Common myeloid progenitor, CD34-positive (primary cell): ENCODE measurements around the gene FAM193A.
"Not testable (repeated sequence)": the region's sequence is repeated elsewhere in the genome, so short reads cannot be mapped to it uniquely, and the experiment has no call there.

Source experiments
- CTCF ChIA-PET: fragments of 350-600 bp; sonication (Branson Sonifier 250); formaldehyde crosslinking; loops from one replicate; lab custom pipeline; 2021; ENCODE audit warnings: antibody characterized with exemption; lab: Charles Lee
- POLR2A ChIA-PET: fragments of 350-600 bp; sonication (Branson Sonifier 250); formaldehyde crosslinking; loops from one replicate; lab custom pipeline; 2021; ENCODE audit warnings: antibody characterized with exemption; lab: Charles Lee
- DNase-seq, 3 donors: peaks; one replicate each; pipeline versions ENCODE4 v3.0.0 to v3.0.0-alpha.2; 2013
- H3K27ac ChIP-seq, 2 experiments: 1 replicate in 1 of 2; 2 replicates in 1 of 2; pipeline ENCODE4 v1.7.0; 2013; ENCODE audit warnings: inconsistent platforms in 2 of 2, low read length in 2 of 2, mild to moderate bottlenecking in 2 of 2, low read depth in 1 of 2, moderate library complexity in 1 of 2; ENCODE audit not compliant: severe bottlenecking in 2 of 2, insufficient read depth in 1 of 2, poor library complexity in 1 of 2
- H3K27me3 ChIP-seq, 5 experiments: replicated peaks in 2 of 5; 1 replicate in 3 of 5; 2 replicates in 2 of 5; pipeline versions ENCODE4 v1.6.1 to v1.7.0; 2013; ENCODE audit warnings: low read length in 4 of 5, mild to moderate bottlenecking in 2 of 5, moderate library complexity in 2 of 5, inconsistent platforms in 1 of 5; ENCODE audit not compliant: insufficient read depth in 5 of 5, control insufficient read depth in 4 of 5
- H3K36me3 ChIP-seq, 4 experiments: 1 replicate in 2 of 4; 2 replicates in 2 of 4; pipeline versions ENCODE4 v1.6.1 to v1.7.0; 2013; ENCODE audit warnings: low read length in 3 of 4, control low read depth in 1 of 4, mild to moderate bottlenecking in 1 of 4; ENCODE audit not compliant: control insufficient read depth in 4 of 4, insufficient read depth in 4 of 4
- H3K4me1 ChIP-seq, 4 experiments: 1 replicate in 3 of 4; 2 replicates in 1 of 4; pipeline versions ENCODE4 v1.6.1 to v1.7.1; 2013; ENCODE audit warnings: low read length in 3 of 4, mild to moderate bottlenecking in 3 of 4, control low read depth in 1 of 4, inconsistent platforms in 1 of 4, moderate library complexity in 1 of 4; ENCODE audit not compliant: control insufficient read depth in 4 of 4, insufficient read depth in 4 of 4; ENCODE audit errors: control extremely low read depth in 1 of 4
- H3K4me3 ChIP-seq, 7 experiments: 1 replicate in 4 of 7; 2 replicates in 3 of 7; pipeline versions ENCODE4 v1.5.1 to v1.7.0; 2013; ENCODE audit warnings: mild to moderate bottlenecking in 7 of 7, low read length in 6 of 7, moderate library complexity in 6 of 7, inconsistent platforms in 2 of 7, low read depth in 2 of 7, control low read depth in 1 of 7; ENCODE audit not compliant: insufficient read depth in 4 of 7, control insufficient read depth in 1 of 7; ENCODE audit errors: extremely low read depth in 1 of 7
- H3K9me3 ChIP-seq, 5 experiments: 1 replicate in 4 of 5; 2 replicates in 1 of 5; pipeline versions ENCODE4 v1.6.1 to v1.7.1; 2013; ENCODE audit warnings: low read length in 4 of 5, mild to moderate bottlenecking in 2 of 5, inconsistent platforms in 1 of 5, low read depth in 1 of 5, moderate library complexity in 1 of 5; ENCODE audit not compliant: control insufficient read depth in 4 of 5, insufficient read depth in 2 of 5; ENCODE audit errors: control extremely low read depth in 1 of 5
- WGBS: methylation state at CpG from one replicate; pipeline ENCODE4 v1.1.5; 2013; ENCODE audit not compliant: insufficient coverage; 5-methylcytosine and 5-hydroxymethylcytosine counted together

Gene FAM193A

DNA sequence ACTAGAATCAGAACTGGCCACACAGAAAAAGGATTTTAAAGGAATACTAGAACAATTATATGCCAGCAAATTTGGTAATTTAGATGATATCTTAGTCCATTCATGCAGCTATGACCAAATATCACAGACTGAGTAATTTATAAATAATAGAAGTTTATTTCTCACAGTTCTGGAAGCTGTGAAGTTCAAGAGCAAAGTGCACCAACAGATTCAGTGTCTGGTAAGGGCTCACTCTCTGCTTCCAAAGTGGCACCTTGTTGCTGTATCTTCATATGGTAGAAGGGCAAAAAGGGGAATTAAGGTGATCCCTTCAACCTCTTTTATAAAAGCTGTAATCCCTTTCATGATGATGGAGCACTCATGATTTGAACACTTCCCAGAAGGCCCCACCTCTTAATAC is 199.4 kb downstream of the FAM193A start:
- Histone ChIP-seq H3K27me3 (no peaks in the 10 kb centered on the region), H3K4me1 (peaks cover 0 to 10% (median 4%) of the 10 kb centered on the region in 4 experiments), H3K9me3 (peaks cover 0 to 9% (median 4%) of the 10 kb centered on the region in 5 experiments), H3K4me3 (no peak overlapping the region), H3K36me3 (peaks cover 7 to 29% (median 22%) of the 10 kb centered on the region in 4 experiments), H3K27ac (no peak overlapping the region)
- ChIA-PET CTCF (interaction anchor here (0.5 kb wide), 1 partner anchor 15 kb away, joined by 3 read pairs; no protein-coding TSS in a partner anchor), POLR2A (no interaction called here)
- DNase-seq, result no peak

DNA sequence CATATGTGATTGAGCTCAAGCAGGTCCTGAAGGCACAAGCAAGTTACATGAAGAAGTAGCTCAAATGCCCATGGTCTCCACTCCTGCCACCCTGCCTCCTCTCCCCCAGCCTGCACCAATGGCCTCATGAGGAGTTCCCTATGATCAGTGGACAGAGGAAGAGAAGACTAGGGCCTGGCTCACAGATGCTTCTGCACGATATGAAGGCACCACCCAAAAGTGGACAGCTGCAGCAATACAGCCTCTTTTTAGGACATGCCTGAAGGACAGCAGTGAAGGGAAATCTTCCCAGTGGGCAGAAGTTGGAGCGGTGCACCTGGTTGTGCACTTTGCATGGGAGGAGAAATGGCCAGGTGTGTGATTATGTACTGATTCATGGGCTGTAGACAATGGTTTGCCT is 201.8 kb downstream of the FAM193A start:
- H3K36me3 ChIP-seq, result peaks cover 0 to 26% (median 14%) of the 10 kb centered on the region in 4 experiments
- H3K4me1 ChIP-seq, H3K27ac ChIP-seq, H3K27me3 ChIP-seq, H3K9me3 ChIP-seq, POLR2A ChIA-PET, H3K4me3 ChIP-seq, DNase-seq: not testable (repeated sequence)
- CTCF ChIA-PET, result interaction anchor here (1.2 kb wide), 1 partner anchor 13 kb away, joined by 5 read pairs; no protein-coding TSS in a partner anchor
- WGBS, result 90% methylated on average over 2 of the region's 2 CpGs

DNA sequence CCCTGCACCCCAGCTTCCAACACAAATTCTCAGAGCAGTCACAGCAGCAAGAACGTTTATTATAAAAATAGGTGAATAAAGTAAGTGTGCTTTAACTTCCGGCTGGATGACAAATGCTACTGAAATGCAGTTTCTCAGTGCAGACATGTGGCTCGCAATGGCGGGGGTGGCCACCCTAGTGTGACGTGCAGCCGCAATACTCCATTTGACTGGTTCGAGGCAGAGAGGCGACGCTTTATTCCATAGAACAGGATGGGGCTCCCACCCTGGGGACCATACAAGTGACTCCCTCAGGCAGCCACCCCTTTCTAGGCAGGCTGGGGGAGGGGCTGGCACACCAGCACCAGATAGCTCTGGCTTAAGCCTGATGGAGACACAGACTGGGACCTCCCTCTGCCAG is 205.2 kb downstream of the FAM193A start:
- DNase-seq, result no peak
- Histone ChIP-seq H3K4me1 (peaks cover 0 to 15% (median 9%) of the 10 kb centered on the region in 4 experiments), H3K36me3 (peaks cover 18 to 51% (median 40%) of the 10 kb centered on the region in 4 experiments), H3K27ac (no peak overlapping the region), H3K9me3 (peaks cover 0 to 2% (median 0%) of the 10 kb centered on the region in 5 experiments), H3K4me3 (no peak overlapping the region), H3K27me3 (no peaks in the 10 kb centered on the region)
- WGBS, result 100% methylated on average over 5 of the region's 9 CpGs
- CTCF ChIA-PET, result interaction anchor here (1.8 kb wide), 1 partner anchor 16 kb away, joined by 3 read pairs; no protein-coding TSS in a partner anchor
- POLR2A ChIA-PET, result interaction anchor here (0.6 kb wide), 1 partner anchor 510 kb away, joined by 3 read pairs; no protein-coding TSS in a partner anchor

DNA sequence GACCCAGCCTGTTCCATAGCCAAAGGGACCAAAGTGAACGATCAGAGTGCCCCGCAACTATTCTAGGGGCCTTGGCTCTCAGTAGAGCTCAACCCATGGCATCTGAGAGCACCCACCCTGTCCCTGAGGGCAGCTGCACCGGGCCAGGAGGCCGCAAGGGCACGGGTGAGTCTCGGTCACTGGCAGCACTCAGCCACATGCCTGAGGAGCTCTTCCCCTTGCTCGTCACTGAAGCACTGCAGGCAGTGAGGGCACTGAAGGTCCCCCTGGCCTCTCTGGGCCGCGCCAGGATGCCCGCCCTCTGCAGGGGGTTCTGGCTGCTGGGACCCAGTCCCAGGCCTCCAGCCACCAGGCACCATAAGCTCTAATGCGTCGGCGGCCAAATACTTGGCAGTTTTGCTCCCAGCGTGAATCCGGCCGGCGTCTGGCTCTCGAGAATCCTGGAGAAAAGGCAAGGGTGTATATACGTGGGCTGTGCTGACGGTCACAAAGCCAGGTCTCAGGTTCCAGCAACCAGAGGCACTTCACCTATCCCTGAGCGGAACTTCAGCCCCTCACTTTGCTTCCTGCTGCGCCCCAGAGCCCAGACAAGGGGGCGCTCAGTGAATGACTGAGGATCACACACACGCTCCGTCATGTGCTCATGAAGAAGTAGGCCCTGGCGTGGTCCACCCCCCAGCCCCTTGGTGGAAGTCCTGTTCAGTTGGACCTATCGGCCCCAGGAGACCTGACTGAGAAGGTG is 205.8 kb downstream of the FAM193A start:
- ChIA-PET POLR2A (interaction anchor here (0.6 kb wide), 1 partner anchor 510 kb away, joined by 3 read pairs; no protein-coding TSS in a partner anchor), CTCF (interaction anchor here (1.8 kb wide), 1 partner anchor 17 kb away, joined by 3 read pairs; no protein-coding TSS in a partner anchor)
- peaks cover 19 to 58% (median 46%) of the 10 kb centered on the region in 4 experiments for H3K36me3 ChIP-seq
- H3K4me3 ChIP-seq, result no peak overlapping the region
- H3K27me3 ChIP-seq, result no peaks in the 10 kb centered on the region
- no peak for DNase-seq
- H3K4me1 ChIP-seq, result peaks cover 0 to 17% (median 13%) of the 10 kb centered on the region in 4 experiments
- no peaks in the 10 kb centered on the region for H3K9me3 ChIP-seq
- 97% methylated on average over 26 of the region's 27 CpGs for WGBS
- no peak overlapping the region for H3K27ac ChIP-seq

DNA sequence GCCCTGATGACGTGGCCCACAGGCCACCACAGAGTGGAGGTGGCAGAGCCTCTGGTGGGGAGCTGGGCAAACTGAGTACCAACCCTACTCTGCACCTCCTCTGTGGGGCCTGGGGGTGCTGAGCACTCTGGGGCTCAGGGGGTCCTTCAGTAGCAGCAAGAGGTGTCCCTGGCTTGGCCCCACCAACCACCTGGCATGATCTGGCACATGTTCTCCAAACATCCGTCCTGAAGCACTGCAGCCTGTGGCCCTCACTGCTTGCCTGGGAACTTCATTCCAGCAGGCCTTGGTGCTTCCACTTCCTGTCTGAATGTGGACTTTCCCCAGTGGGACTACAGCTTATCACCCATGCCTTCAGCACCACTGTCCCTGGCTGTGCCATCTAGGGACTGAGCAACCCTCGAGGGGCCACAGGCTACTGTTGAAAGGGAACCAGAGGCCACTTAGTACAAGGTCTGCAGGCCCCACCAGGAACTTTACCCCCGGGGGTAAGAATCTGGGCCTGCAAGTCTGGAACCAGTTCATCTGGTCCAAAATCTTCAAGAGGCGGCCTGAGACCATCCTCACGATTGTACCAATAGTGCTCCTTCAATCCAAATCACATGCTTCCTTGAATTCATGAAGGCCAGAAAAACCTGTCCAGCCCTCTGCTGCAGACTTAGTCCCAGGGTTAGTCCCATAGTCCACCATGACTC is 206.5 kb downstream of the FAM193A start:
- CTCF ChIA-PET, result no interaction called here
- WGBS, result 93% methylated on average over 5 of the region's 6 CpGs

DNA sequence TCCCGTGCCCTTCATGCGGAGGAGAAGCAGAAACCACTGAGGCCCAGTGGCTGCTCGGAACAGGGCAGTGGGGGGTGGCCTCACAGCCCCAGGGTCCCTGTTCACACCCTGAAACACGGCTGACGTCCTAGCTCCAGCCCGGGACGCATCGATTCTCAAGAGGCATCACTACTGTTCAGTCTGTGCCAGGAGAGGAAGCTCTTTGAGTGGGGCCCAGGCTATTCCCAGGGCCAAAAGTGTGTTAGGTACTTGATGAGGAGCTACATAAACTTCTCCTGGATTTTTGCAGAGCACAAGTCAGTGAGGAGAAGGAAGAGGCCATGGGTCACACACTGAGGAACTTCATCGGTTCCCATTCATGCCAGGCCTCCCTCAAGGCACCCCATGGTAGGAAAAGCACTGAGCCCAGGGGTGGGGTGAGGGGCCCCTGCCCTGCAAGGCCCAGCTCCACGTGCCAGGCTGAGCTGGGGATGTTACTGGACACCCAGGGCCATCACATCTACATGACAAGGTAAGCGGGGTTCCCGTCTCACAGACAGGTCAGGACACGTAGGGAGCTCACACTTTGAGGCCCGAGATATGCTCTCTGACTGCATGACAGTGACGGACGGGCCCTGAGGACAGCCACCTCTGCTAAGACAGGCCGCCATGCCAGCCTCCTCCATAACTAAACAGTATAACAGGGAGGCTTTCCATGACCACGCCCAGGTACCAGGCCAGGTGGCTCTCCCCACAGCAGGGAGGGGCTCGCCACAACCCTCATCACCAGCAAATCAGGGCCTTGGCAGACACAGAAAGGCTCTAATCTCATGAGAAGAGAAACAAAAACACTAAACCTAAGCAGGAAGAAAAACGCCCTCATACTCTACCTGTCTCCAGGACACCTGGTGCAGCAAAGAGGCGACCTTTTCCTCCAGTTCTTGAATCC is 207.3 kb downstream of the FAM193A start:
- CTCF ChIA-PET, result no interaction called here
- Histone ChIP-seq H3K36me3 (peaks cover 19 to 65% (median 51%) of the 10 kb centered on the region in 4 experiments), H3K27ac (no peak overlapping the region), H3K27me3 (no peaks in the 10 kb centered on the region), H3K9me3 (no peaks in the 10 kb centered on the region), H3K4me1 (peaks cover 0 to 17% (median 13%) of the 10 kb centered on the region in 4 experiments), H3K4me3 (no peak overlapping the region)
- POLR2A ChIA-PET, result no interaction called here
- WGBS, result 98% methylated on average over 20 of the region's 21 CpGs
- DNase-seq, result no peak

More for the DNA sequence above, 206.5 kb downstream of the FAM193A start:
- no peaks in the 10 kb centered on the region for H3K27me3 ChIP-seq
- H3K4me3 ChIP-seq, result no peak overlapping the region
- H3K36me3 ChIP-seq, result peaks cover 19 to 65% (median 51%) of the 10 kb centered on the region in 4 experiments
- H3K4me1 ChIP-seq, result peaks cover 0 to 17% (median 13%) of the 10 kb centered on the region in 4 experiments
- POLR2A ChIA-PET, result no interaction called here
- H3K27ac ChIP-seq, result no peak overlapping the region
- no peaks in the 10 kb centered on the region for H3K9me3 ChIP-seq
- no peak for DNase-seq
